ENCODE data around the gene CA4.
"Not testable (repeated sequence)": the region's sequence is repeated elsewhere in the genome, so short reads cannot be mapped to it uniquely, and the experiment has no call there.

The CA4 gene

GRCh38 chr17:60176763-60177162, 27.0 kb downstream of the CA4 start:
- not testable (repeated sequence) for DNase-seq (ENCODE audit: low read depth)

- not testable (repeated sequence) for DNase-seq (ENCODE audit: low read depth)
Observed at GRCh38 chr17:60178180-60178579, 28.4 kb downstream of the CA4 start.

- DNase-seq (ENCODE audit: low read depth): not testable (repeated sequence)
Observed at GRCh38 chr17:60180380-60180779, 30.6 kb downstream of the CA4 start.

- not testable (repeated sequence) for DNase-seq (ENCODE audit: low read depth)
Observed at GRCh38 chr17:60186372-60186771, 36.6 kb downstream of the CA4 start.

- DNase-seq (ENCODE audit: low read depth): not testable (repeated sequence)
Observed at GRCh38 chr17:60186846-60187745, 37.3 kb downstream of the CA4 start.

GRCh38 chr17:60188759-60189158, 39.0 kb downstream of the CA4 start:
- no peak for DNase-seq (ENCODE audit: low read depth)

- not testable (repeated sequence) for DNase-seq (ENCODE audit: low read depth)
Observed at GRCh38 chr17:60190032-60190431, 40.3 kb downstream of the CA4 start.

- not testable (repeated sequence) for DNase-seq (ENCODE audit: low read depth)
Observed at GRCh38 chr17:60193032-60193431, 43.3 kb downstream of the CA4 start.

GRCh38 chr17:60193482-60193881, 43.7 kb downstream of the CA4 start:
- DNase-seq (ENCODE audit: low read depth): no peak

GRCh38 chr17:60194141-60194540, 44.4 kb downstream of the CA4 start:
- not testable (repeated sequence) for DNase-seq (ENCODE audit: low read depth)

- DNase-seq (ENCODE audit: low read depth): not testable (repeated sequence)
Observed at GRCh38 chr17:60198630-60199029, 48.9 kb downstream of the CA4 start.

GRCh38 chr17:60205782-60206181, 56.0 kb downstream of the CA4 start:
- DNase-seq (ENCODE audit: low read depth): not testable (repeated sequence)

- not testable (repeated sequence) for DNase-seq (ENCODE audit: low read depth)
Observed at GRCh38 chr17:60208302-60208701, 58.5 kb downstream of the CA4 start.
